Effector CD4-positive, alpha-beta T cell (primary cell): ENCODE results near the gene OTUD6A.
"Not testable (repeated sequence)": the region's sequence is repeated elsewhere in the genome, so short reads cannot be mapped to it uniquely, and the experiment has no call there.

Experiments used
- DNase-seq: peaks from one replicate; pipeline ENCODE4 v3.0.0-alpha.2; 2020

OTUD6A gene

DNA sequence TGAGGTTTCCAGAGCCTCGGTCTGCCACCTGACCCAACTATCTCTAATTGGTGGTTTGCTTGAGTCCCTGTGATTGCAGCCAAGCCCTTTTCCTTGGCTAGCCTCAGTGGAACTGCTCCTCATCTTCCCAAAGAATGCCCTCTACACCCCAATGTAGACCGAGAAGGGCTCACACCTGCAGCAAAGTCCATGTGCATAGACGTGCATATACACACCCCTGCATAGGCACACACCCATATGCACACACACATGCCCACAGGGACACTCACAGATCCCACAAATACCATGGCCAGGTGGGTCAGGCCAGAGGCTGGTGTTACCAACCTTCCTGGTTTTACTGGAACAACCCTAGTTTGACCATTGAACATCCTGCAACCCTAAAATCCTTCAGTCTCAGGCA lies 12.9 kb upstream of the OTUD6A start:
- no peak for DNase-seq

DNA sequence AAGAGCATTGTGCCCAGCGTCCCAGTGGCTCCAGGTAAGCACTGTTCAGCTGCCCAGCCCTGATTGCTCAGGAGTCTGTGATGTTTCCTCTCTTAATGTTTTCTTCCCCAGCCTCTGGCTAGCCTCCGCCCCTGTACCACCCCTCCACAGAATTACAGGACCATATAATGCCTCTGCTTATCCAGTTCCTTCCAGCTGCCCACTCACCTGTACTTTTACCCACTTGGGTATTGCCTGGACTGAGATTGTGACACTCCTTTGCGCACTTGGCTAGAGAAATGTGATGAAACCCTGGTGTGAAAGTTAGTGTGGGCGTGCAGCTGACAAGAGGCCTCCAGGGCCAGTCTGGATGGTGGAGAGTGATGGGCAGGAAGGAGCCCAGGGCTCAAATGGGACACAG lies 12.3 kb upstream of the OTUD6A start, which contains the start of gene AWAT2:
Gene AWAT2, minus strand, starts transcription at position 14 of the 400 bp plus-strand sequence. Its CDS starts 6 bp downstream, at position 8.
- no peak for DNase-seq

DNA sequence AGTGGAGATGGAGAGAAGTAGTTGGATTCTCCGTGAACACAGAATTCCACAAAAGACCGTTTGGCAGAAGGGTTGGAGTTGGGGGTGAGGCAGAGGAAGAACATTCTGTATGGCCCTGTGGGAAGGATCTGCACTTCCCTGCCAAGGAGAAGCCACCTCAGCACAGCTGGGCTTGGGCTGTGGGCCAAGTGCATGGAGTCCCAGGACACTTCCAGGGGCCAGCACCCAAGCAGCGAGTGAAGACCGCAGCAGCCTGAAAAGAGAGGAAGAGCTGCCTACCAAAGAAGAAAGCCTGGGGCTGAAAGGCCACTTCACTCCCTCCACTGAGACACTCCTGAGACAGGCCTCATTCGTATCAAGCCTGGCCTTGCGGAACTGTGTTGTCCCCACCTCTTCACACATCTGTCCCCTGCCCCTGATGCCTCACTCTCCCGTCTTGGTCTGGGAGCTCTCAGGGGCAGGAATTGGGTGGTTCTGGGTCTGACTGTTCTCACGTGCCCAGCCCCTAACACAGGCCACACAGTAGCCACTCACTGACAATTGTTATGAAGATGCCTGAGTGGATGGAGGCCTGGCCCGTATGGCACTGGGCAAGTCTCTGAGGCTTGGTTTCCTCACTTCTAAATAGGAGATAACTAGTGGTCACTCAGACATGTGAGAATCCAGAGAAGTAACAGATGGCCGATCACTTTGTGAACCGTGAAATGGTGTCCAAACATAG lies 9.2 kb upstream of the OTUD6A start:
- DNase-seq: no peak

DNA sequence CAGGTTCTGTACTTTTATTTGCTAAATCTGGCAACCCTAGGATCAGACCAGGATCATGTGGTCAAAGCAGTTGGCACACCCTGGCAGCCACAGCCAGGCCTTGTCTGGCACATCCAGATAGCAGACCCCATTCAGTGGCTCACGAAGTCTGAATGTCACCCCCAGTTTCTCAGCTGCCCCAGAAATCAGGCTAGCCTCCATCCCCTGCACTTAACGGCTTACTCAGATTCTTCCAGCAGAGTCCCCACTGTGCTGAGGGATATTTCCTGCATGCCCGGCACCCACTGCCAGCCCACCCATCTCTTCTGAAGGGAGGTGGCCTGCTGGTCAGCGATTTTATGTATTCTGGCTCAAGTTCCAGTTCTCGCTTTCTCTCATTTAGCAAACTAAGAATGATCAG lies 7.9 kb upstream of the OTUD6A start:
- no peak for DNase-seq

DNA sequence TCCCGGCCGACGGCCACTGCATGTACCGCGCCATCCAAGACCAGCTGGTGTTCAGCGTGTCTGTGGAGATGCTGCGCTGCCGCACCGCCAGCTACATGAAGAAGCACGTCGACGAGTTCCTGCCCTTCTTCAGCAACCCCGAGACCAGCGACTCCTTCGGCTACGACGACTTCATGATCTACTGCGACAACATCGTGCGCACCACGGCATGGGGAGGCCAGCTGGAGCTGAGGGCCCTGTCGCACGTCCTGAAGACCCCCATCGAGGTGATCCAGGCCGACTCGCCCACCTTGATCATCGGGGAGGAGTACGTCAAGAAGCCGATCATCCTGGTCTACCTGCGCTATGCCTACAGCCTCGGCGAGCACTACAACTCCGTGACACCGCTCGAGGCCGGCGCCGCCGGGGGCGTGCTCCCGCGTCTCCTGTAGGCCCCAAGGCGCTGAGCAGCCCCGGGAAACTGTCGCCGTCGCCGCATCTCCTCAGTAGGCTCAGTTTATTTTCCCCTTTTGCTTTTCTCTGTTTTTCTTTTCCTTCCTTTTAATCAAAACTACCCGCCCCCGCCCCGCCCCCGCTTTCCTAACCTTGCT lies 799 bp downstream of the OTUD6A start:
- DNase-seq: no peak

DNA sequence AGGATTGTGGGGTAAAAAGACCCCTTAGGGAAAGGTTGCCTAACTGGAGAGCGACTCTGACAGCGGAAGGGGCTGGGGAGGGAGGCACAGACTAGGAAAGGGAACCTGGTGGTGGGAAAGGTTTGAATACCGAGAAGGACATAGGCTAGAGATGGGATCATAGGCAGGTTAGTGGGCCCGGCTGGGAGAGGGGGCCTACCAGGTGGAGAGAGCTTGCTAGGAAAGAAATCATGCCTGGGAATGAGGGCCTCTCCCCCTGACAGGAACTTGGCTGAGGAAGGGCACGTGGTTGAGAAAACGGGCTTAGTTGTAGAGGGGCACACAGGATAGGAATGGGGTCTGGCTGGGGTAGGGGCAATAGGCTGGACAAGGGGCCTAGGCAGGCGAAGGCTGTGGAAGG lies 4.4 kb downstream of the OTUD6A start:
- DNase-seq: no peak

DNA sequence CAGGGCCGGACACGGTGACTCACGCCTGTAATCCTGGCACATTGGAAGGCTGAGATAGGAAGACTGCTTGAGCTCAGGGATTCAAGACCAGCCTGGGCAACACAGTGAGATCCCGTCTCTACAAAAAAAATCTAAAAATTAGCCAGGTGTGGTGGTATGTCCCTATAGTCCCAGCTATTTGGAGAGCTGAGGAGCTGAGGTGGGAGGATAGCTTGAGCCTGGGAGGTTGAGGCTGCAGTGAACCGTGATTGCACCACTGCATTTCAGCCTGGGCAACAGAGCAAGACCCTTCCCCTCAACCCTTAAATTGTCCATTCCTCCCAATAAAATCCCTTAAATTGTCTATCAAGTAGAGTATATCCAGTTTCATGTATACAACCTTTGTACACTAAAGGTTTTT lies 17.0 kb downstream of the OTUD6A start:
- DNase-seq: no peak

DNA sequence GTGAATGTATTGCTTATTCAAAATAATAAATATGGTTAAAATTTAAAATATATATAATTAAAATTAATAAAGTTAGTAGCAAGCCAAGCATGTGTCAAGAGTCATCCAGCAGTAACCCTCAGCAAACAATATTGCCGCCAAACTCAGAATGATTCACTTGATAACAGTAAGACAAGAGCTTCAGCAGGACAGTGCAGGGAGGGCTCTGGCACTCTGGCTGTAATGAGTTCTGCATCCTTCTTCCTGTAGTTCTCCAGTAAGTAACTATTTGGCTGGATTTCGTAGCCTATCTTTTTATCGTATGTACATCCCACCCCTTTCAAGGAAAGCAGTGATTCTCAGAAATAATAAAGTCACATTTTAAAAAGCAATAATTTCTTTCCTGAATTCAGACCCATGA lies 17.6 kb downstream of the OTUD6A start:
- no peak for DNase-seq

DNA sequence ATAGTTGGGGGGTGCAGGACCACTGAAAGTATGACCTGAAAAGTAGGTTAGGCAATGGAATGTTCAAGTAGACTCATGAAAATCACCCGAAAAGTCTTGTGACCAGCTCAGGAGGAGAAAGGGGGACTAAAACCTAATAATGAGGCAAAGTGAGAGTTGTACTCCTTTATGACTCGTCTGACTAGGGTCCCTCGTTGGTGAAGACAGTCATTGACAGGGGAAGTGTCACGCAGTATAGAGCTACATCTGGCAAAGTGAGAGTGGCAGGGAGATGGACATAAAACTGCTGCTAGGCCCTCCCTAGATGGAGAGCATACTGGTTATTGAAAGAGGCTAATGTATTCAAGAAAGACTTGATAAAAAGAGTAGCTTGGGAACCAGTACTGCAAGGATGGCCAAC lies 20.5 kb downstream of the OTUD6A start:
- no peak for DNase-seq

DNA sequence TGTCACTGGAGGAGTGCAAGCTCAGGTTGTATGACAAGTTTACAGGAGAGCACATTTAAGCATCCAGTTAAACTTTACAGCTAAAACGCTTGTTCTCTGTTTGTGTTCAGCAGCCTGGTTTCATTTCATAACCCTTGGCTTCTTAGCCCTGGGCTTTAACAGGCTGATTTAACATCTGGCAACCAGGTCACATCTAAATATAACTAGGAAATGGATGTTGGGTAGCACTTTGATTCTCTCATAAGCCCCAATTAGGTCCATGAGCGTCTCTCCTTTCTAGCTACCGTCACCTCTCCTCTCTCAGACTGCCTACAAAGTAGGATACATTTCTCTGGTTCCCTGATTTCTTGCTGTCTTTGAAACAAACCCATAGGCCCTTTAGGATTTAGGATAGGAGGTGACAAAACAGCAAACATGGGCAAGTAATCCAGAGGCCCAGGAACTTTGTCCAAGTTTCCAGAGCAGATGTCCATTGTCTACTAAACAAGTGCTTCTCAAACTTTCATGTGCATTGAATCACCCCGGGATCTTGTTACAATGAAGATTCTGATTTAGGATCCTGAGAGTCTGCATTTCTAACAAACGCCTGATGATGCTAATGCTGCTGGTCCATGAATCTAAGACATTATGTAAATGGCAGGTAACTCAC lies 22.5 kb downstream of the OTUD6A start:
- no peak for DNase-seq

DNA sequence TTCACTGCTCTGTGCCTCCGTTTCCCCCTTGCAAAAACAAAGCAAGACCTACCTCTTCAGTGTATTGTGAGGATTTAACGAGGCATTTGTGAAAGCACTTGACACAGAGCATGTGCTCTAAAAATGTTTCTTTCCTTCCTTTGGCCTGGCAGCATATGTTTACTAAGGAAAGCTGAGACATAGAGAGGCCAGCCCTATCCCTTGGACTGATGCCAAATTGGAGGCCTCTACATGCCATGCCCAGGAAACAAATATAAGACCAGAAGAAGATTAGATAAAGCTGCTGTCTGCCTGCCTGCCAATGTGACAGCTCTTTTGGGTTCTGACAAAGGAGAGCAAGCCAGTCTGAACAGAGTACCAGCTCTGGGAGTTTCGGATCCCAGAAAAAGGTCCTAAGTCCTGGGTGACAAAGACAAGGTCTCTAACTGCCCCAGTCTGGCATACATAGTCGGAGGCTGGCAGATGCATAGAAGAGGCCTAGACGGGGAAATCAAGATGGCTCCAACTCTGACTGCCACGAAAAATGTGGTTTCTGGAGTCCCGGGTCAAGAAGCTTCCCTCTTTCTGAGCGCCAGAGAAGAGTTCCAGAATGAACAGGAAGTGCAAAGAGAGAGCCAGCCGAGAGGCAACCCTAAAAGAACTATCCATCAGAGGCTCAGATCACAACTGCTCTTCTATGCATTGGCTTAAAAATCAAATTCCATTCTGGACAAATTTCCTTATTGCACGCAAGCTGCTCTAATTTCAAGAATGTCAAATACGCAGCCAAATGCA lies 25.8 kb downstream of the OTUD6A start:
- no peak for DNase-seq

DNA sequence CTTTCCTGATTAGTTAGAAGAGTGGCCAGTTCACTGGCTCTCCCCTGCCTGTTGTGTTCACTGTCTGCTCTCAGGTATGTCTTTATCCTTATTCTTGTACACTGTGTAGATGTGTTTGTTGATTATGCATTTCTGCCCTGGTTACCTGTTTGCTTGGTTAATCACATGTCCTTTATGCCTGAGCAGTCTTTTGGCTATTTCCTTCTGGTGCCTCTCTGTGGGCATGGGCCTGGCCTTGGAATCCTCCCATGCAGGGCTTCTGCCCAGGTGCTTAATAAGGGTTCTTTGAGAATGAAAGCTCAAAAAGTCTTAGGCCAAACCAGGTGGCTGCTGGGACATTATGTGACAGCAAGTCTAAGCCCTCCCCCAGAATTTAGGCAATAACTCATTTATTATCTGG lies 26.5 kb downstream of the OTUD6A start:
- DNase-seq: no peak

DNA sequence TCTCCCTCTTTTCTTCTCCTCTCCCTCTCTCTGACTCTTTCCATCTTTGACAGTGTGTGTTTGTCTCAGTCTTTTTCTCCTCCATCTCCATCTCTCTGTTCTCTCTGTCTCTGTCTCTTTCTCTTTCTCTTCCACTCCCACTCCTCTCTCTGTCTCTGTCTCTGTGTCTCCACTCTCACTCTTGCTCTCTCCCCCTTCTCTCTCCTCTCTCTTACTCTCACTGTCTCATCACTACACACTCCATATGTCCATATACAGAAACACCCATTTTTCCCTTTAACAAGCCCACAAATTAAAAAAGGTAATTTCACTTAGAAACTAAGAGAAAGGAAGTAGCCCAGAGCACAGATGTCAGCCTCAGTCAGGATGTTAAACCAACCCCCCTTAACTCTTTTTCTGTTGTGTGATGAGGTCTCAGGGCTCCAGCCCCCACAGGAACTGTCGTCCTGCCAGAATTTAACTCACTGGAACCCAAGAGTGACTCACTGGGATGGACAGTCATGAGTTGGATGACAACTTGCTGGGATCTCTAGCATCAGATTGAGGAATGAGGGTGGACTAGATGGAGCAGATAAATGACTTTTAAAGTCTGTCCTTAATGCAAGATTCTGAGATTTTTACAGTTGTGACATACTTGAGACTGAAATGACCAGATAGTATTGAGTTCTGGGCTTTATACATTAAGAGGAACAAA lies 27.5 kb downstream of the OTUD6A start:
- no peak for DNase-seq

DNA sequence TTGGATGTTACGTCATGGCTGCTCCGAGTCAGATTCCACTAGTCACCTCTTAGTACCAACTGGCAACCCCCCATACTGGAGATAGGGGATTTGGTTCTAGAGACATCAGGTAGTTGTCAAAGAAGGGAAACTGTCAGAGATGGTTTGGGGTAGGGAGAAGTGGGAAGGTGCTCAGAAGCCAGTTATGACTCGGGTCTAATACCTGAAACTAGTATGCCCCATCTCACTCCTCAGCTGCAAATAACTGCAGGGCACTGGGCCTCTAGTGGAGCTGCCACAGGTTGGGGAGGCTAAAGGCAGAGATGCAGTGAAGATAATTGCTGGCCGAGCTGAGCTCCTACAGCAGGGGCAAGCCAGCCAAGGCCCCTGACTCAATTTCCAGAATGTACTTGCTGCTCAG lies 30.0 kb downstream of the OTUD6A start:
- DNase-seq: no peak

DNA sequence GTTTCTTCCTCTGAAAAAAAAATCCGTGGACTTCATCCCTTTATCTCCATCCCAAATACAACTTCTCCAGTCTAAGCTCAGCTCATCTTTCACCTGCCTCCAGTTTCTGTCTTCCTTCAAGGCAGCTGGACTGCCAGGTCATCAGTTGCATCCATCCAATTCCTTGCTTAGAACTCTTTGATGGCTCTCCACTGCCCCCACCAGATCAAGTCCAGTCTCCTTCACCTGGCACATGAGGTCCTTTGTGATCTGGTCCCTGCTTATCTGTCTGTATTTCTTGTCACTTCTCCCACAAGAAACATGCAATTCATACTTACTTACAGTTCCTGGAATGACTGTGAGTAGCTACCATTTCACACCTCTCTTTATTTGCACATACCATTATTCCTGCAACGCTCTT lies 33.8 kb downstream of the OTUD6A start:
- DNase-seq: no peak

DNA sequence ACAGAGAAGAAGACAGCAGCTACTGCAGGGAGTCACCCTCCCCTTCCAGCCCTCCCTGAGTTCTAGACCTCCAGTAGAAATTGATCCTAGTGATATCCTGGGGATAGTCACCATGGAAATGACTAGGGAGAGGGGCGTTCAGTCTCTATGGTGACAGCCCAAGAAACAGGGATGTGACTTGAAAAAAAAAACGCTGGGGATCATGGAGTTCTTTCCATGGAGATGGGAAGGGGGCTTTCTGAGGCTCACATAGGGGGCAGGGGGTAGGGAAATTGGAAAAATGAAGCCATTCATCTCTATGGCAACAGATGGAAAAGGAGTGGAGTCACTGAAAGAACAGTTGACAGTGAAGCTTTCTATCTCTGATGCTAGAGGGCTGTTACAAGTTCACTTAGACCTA lies 43.0 kb downstream of the OTUD6A start:
- DNase-seq: no peak

DNA sequence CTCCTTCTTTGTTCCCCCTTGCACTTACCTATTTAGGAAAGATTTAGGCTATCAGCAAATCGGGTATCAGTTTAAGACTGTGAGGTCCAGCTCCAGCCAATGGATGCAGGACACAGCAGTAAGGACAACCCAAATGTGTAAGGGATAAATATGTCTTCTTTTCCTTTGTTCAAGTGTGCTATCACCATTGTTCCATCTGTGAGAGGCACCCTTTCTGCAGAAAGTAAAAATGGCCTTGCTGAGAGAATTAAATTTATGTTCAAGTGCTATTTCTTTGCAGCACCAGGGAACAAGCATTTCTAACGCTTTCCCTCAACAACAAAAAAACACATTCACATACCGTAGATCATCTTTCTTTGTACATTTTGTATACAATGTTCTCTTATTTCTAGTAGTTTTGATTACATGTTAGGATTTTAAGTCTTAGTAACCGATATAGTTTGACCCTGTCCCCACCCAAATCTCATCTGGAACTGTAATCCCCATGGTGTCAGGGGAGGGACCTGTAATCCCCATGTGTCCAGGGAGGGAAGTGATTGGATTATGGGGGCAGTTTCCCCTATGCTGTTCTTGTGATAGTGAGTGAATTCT lies 49.3 kb downstream of the OTUD6A start:
- not testable (repeated sequence) for DNase-seq
